Kidney (tissue), 14 donors: ENCODE results near the gene THBD. TPM values are rescaled to one million over a fixed set of nuclear protein-coding genes. Genes with fewer than 3 reads are reported as not detected.
"Not testable (repeated sequence)": the region's sequence is repeated elsewhere in the genome, so short reads cannot be mapped to it uniquely, and the experiment has no call there.

Experiments
- DNase-seq, 5 donors: peaks; one replicate each; pipeline ENCODE4 v3.0.0-alpha.2; 2013 to 2020
- FAIRE-seq: peaks from 2 replicates; lab custom pipeline; 2012; peaks lifted over from hg19 to GRCh38; lab: Jason Lieb, UNC
- H3K27ac ChIP-seq, 2 donors: one replicate each; pipeline ENCODE4 v1.7.0; 2013; ENCODE audit warnings: low read depth in 2 of 2, low read length in 2 of 2, inconsistent platforms in 1 of 2
- H3K27me3 ChIP-seq: one replicate; pipeline ENCODE4 v1.7.1; 2013; ENCODE audit warnings: low read length, inconsistent platforms; ENCODE audit not compliant: control insufficient read depth, insufficient read depth
- H3K36me3 ChIP-seq, 3 donors: one replicate each; pipeline versions ENCODE4 v1.7.0 to v1.7.1; 2013; ENCODE audit warnings: low read length in 3 of 3, control low read depth in 1 of 3, inconsistent platforms in 1 of 3; ENCODE audit not compliant: insufficient read depth in 3 of 3, control insufficient read depth in 2 of 3
- H3K4me1 ChIP-seq, 3 donors: one replicate each; pipeline versions ENCODE4 v1.7.0 to v1.7.1; 2013; ENCODE audit warnings: low read length in 3 of 3, inconsistent platforms in 1 of 3, low read depth in 1 of 3; ENCODE audit not compliant: control insufficient read depth in 2 of 3, insufficient read depth in 2 of 3
- H3K4me3 ChIP-seq, 3 donors: one replicate each; pipeline versions ENCODE4 v1.7.0 to v1.8.1; 2013; ENCODE audit warnings: low read length in 3 of 3, control low read depth in 1 of 3, inconsistent platforms in 1 of 3
- H3K9ac ChIP-seq, 3 donors: one replicate each; pipeline versions ENCODE4 v1.7.0 to v1.7.1; 2013; ENCODE audit warnings: low read length in 3 of 3, control low read depth in 1 of 3, inconsistent platforms in 1 of 3
- H3K9me3 ChIP-seq, 3 donors: one replicate each; pipeline versions ENCODE4 v1.7.0 to v1.7.1; 2013; ENCODE audit warnings: low read length in 3 of 3, control low read depth in 1 of 3, inconsistent platforms in 1 of 3; ENCODE audit not compliant: control insufficient read depth in 2 of 3, insufficient read depth in 1 of 3
- CTCF ChIP-seq: IDR thresholded peaks from 3 replicates; pipeline ENCODE4 v1.5.1; 2012; ENCODE audit warnings: mild to moderate bottlenecking, moderate library complexity, borderline replicate concordance; ENCODE audit not compliant: insufficient read depth; ENCODE audit errors: extremely low read depth
- intact Hi-C: fragments of 100-400 bp; cut with DNase I; formaldehyde crosslinking; loops from one replicate; pipeline ENCODE4 v1.11.1; 2022
- polyA plus RNA-seq: library from polyadenylated mRNA; stranded (reverse); fragments of 350-450 nt; fragmentation: Illumina TruSeq; extraction: RNeasy Lipid Tissue Mini Kit (QIAGEN cat#74804); gene quantifications from one replicate; pipeline ENCODE4 v1.2.3, GENCODE V29; 2014; ENCODE audit warnings: low read depth, low replicate concordance; ENCODE audit not compliant: insufficient read depth
- total RNA-seq: library from RNA; stranded (reverse); fragmentation: NEBNext Ultra II Directional; extraction: Animal tissue kit (Norgen Biotek cat#: 25700); gene quantifications from one replicate; pipeline ENCODE4 v1.2.1, GENCODE V29; 2021
- donor health status: control.
- donor health status: control.
- donor health status: control.
- donor health status: control.
- donor health status: control.
- donor health status: DM: yes; HTN: yes; CAD: no.
- donor health status: Normal renal cell carcinoma (clear cell type).

Gene THBD
- total and polyA plus RNA-seq, 2 donors from 2014 or later, result 9.7 to 48.1 TPM

- intact Hi-C loops, result no loop called here
- TF ChIP-seq CTCF, result no peak
- H3K9ac ChIP-seq, result no peak overlapping the region
- FAIRE-seq, result no peak
- H3K4me1 ChIP-seq, result no peaks in the 10 kb centered on the region
- H3K36me3 ChIP-seq, result no peaks in the 10 kb centered on the region
- H3K27ac ChIP-seq, result no peak overlapping the region
- no peaks in the 10 kb centered on the region for H3K27me3 ChIP-seq
- DNase-seq, result no peak
- no peak overlapping the region for H3K4me3 ChIP-seq
- H3K9me3 ChIP-seq, result no peaks in the 10 kb centered on the region
These were observed 18.1 kb downstream of the THBD start for GRCh38 chr20:23031346-23031745.

GRCh38 chr20:23029324-23029723, 20.1 kb downstream of the THBD start:
- intact Hi-C loops, result loop anchor here (10.0 kb wide), 1 partner anchor 115 kb away; no protein-coding TSS in a partner anchor

GRCh38 chr20:23028392-23028791, 21.1 kb downstream of the THBD start:
- H3K4me3 ChIP-seq, result no peak overlapping the region
- H3K9me3 ChIP-seq, result no peaks in the 10 kb centered on the region
- H3K27me3 ChIP-seq, result no peaks in the 10 kb centered on the region
- no peak for TF ChIP-seq CTCF
- DNase-seq (no peak), FAIRE-seq (no peak)
- no peaks in the 10 kb centered on the region for H3K36me3 ChIP-seq
- no peaks in the 10 kb centered on the region for H3K4me1 ChIP-seq
- intact Hi-C loops, result loop anchor here (10.0 kb wide), 1 partner anchor 114 kb away; no protein-coding TSS in a partner anchor
- no peak overlapping the region for H3K27ac ChIP-seq
- no peak overlapping the region for H3K9ac ChIP-seq

More at GRCh38 chr20:23029324-23029723, 20.1 kb downstream of the THBD start:
- TF ChIP-seq CTCF, result no peak
- no peaks in the 10 kb centered on the region for H3K36me3 ChIP-seq
- DNase-seq (no peak), FAIRE-seq (no peak)
- no peaks in the 10 kb centered on the region for H3K27me3 ChIP-seq
- no peak overlapping the region for H3K9ac ChIP-seq
- no peak overlapping the region for H3K27ac ChIP-seq
- no peaks in the 10 kb centered on the region for H3K9me3 ChIP-seq
- H3K4me1 ChIP-seq, result no peaks in the 10 kb centered on the region
- H3K4me3 ChIP-seq, result no peak overlapping the region

GRCh38 chr20:23027721-23028120, 21.8 kb downstream of the THBD start:
- DNase-seq (no peak), FAIRE-seq (no peak)
- intact Hi-C loops, result loop anchor here (10.0 kb wide), 1 partner anchor 113 kb away; no protein-coding TSS in a partner anchor
- TF ChIP-seq CTCF, result no peak
- Histone ChIP-seq H3K9ac (no peak overlapping the region), H3K36me3 (no peaks in the 10 kb centered on the region), H3K27ac (no peak overlapping the region), H3K4me3 (no peak overlapping the region), H3K4me1 (no peaks in the 10 kb centered on the region), H3K27me3 (no peaks in the 10 kb centered on the region), H3K9me3 (no peaks in the 10 kb centered on the region)

GRCh38 chr20:23025503-23025902, 24.0 kb downstream of the THBD start:
- not testable (repeated sequence) for H3K27ac ChIP-seq, H3K36me3 ChIP-seq, H3K9ac ChIP-seq, DNase-seq, FAIRE-seq, H3K9me3 ChIP-seq, H3K4me1 ChIP-seq, H3K27me3 ChIP-seq, H3K4me3 ChIP-seq
- intact Hi-C loops, result loop anchor here (10.0 kb wide), 1 partner anchor 111 kb away; no protein-coding TSS in a partner anchor
